Measurements from ENCODE around the gene SEC62.

SEC62 gene

DNA sequence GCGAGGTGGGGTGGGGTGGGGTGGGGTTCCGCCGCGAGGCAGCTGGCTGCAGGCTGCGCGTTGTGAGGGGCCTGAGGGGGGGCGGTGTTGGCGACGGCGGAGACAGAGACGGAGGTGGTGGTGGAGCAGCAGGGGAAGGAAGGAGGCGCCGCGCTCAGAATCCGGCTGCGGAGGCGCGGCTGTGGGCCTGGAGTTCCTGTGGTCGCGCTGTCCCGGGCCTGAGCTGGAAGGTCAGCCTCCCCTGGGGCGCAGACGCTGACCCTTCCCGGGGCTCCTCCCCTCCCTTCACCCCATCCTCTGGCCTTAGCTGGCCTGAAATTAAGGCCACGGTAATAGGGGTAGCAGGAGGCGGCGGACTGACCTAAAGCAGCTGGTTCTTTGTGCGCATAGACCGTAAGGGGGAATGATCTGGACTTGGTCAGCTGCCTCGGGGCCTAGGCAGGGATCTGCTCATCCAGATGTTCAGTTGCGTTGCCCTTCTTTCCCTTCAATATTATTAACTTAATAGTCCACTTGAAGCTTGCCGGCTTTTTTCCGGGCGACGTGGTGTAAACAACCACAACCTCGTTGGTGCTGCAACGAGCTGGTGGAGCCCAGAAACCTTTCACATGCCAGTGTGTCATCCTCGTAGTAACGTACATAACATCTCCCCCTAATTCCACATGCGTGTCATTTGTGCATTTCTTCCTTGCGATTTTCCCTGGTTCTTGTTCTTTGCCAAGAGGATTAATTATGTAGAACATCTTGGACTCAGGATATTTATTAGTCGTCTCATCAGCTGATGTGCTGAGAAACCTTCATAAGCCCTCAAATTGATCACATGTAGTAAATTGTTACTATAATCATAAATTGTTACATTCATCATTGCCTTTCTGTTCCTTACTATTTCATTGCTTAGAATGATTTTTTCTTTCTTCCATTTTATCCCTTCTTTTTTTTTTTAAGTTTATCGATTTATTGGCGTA is 626 bp downstream of the SEC62 start:
- DNase-seq (ENCODE audit: low read depth), result peak; percentile 12

DNA sequence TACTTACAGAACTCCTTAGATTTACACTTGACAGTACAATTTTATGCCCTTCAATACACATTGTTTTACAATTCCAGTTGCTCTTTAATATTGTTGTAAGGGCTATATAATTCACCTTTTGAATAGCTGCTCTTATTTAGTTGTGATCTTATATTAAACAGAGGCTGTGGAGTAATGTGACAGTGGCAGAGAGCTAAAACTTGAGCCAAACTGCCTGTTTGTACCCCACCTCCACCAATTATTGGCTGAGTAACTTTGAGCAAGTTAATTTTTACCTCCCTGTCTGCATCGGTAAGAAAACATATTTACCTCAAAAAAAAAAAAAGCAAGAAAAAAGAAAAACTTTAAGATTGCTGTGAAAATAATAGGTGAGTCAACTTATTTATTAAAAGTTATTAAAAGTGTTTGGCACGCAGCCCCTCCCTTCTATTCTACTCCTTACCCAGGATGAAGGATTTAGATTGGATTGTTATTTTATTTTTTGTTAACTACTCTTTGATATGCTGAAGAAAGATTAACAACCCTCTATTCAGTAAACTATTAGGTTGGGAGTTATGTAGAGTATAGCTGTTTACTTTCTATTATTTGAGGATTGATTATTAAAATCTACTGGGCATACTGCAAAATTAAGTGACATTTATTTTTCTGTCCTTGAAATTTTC is 1.7 kb downstream of the SEC62 start:
- no peak for DNase-seq (ENCODE audit: low read depth)

DNA sequence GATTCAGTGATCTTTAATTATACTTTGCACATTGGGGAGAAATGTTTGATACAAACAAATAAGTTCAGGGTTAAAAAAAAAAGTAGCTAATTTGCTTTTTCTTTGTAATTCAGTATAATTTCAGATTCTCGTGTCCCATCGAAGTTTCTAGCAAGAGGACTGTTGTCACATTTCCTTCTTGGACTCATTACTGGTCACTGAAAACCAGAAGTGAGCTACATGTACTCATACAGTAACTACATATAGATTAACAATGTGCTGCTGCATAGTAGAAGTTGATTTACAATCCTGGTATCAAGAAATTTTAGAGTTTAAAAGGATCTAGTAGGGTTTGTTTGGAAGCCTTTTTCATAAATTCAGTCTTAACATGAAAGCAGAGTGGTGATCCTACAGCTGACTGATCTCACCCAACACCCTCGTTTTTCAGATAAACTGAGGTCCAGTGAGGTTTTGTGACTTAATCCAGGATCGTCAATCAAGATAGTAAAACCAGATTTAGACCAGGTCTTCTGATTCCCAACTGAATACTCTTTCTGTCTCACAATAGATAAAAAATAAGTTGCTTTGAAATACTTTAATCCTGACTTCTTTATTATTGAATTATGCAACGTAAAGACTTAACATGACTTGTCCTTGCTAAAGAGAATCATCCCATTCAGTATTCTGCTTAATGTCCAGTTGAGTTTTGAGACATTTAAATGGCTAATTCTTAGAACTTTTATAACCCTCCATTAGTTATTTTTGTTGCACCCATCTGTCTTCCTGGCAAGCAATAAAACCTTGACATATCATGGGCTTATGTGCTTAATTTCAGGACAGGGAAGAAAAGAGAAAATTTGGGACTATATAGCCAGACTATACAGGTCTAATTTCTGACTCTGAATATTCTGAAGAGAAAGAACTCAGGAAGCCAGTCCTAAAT is 2.8 kb downstream of the SEC62 start:
- no peak for DNase-seq (ENCODE audit: low read depth)

DNA sequence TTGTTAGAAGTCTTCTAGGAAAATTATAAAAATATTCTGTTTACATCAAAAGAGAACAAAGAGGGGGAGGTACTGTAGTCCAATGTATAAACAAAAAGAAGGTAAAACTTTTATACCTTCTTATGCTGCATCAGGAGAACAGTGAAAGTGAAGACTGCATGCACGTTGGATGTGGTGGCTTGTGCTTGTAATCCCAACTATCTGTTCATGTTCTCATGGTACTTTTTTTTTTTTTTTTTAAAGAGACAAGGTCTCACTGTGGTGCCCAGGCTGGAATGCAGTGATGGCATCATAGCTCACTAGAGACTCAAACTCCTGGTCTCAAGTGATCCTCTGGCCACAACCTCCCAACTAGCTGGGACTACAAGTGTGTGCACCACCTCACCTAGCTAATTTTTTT is 4.2 kb downstream of the SEC62 start:
- DNase-seq (ENCODE audit: low read depth), result no peak

DNA sequence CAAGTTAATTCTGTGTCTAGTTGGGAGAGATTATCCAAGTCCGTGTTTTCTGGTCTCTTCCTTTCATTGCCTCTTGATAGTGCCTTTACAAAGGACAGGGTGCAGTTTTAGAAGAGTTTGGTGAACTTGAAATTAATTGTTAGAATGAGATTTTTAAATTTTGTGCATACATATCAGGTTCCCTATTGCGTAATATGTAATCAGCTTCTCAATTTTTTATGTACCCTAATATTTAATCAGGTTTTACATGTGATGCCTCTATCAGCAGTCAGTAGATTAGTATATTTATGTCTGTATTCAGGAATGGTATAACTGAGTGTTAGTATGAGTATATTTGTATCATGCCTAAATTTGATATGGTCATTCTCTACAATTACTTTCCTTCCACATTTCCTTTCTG is 4.9 kb downstream of the SEC62 start:
- no peak for DNase-seq (ENCODE audit: low read depth)

DNA sequence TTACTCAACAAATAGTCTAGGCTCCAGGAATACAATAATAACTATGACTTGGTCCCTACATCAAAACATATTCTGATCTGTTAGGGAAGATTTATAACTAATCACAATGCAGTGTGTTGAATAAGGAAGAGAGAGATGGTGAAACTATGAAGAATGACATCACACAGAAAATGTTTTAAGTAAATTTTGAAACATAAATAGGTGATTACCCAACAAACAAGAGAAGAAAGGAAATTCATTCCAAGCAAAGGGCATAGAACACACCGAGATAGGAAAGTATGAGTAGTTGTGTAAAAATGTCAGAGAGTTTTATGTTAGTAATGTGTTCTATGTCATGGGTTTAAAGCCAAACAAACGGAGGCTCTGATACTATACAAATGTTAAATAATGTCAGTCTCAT is 13.4 kb downstream of the SEC62 start:
- DNase-seq (ENCODE audit: low read depth), result no peak

DNA sequence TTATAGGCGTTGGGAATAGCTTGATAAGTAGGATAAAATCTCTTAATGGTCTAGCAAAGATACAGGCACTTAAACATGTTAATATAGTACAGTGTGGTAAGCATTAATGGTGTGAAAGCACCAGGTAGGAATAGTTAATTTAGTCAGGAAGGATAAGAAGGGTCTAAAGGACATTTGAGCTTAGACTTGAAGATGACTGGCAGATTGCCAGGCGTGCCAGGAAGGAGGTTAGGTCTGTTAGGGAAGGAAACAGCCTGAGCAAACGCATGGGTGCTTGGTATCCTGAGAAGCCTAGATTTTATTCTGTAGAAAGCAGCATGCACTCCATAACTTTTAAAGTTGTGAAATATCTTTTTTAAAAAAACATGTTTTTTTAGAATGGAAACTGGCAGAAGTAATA is 17.7 kb downstream of the SEC62 start:
- no peak for DNase-seq (ENCODE audit: low read depth)

DNA sequence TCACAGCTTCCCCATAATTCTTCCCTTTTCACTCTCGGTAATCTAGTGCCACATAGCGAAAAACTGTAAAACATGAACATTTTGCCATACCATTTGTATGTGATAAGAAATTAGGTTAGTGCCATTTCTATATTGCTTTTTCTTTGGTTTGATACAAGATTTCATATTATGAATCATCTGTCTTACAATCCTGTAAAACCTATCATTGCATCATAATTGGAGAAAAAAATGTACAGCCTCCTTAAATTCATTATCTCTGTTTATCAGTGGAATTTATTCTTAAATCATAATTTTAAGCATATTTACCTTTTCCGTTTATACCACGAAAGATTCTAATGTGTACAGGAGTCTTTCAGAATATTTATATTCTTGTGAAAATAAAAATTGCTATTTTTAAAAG is 23.8 kb downstream of the SEC62 start:
- DNase-seq (ENCODE audit: low read depth), result no peak

DNA sequence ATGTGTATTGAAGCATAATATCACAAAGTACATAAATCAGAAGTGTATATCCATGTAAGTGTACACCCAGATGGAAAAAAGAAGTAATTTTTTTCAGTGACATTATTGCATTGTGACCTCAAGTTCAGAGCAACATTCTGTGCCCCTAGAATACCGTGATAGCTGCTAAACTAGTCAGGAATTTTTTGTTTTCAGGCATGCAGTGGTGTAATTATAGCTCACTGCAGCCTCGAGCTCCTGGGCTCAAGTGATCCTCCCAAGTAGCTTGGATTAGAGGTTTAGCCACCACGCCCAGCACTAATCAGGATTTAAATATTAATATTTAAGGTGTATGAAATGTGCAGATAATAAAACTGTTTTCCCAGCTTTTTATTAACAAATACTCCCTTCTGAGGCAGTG is 25.5 kb downstream of the SEC62 start:
- DNase-seq (ENCODE audit: low read depth), result no peak

DNA sequence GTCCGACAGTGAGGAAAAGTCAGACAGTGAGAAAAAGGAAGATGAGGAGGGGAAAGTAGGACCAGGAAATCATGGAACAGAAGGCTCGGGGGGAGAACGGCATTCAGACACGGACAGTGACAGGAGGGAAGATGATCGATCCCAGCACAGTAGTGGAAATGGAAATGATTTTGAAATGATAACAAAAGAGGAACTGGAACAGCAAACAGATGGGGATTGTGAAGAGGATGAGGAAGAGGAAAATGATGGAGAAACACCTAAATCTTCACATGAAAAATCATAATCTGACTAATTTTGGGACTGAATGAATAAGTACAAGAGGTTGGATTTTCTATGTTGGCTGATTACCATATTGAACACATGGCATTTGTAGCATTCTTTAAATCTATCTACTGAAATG is 26.2 kb downstream of the SEC62 start:
- no peak for DNase-seq (ENCODE audit: low read depth)

DNA sequence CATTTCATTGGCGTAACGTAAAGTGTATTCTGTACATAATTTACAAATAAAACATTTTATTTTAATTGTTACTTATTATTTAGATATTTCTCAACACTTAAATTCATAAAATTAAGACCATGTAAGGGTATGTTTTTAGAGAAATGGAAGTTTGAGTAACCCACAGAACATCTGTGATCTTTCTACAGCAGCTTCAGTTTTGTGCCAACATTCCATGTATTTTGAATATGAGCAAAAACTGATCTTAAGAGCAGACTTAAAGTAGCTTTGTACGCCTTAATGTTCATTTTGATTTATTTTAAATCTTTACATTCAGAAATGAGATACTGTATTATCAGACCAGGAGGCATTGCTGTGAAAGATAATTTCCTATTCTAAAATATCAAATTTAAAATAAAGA is 27.2 kb downstream of the SEC62 start:
- DNase-seq (ENCODE audit: low read depth), result no peak

DNA sequence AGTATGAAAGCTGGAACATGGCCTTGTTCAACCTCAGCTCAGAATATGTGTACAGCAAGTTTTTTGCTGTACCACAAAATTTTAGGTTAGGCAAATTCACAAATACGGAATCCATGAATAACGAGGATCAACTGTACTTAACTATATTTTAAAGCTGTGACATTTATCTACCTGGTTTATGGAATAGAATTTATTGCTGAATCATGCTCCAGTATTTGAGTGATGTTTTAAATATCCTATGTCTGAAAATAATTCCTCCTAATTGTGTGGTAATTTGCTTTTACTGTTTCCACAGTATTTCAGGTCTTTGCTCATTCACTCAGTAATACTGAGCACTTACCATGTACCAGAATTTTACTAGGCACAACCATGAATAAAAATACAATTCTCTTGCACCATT is 29.5 kb downstream of the SEC62 start:
- no peak for DNase-seq (ENCODE audit: low read depth)

DNA sequence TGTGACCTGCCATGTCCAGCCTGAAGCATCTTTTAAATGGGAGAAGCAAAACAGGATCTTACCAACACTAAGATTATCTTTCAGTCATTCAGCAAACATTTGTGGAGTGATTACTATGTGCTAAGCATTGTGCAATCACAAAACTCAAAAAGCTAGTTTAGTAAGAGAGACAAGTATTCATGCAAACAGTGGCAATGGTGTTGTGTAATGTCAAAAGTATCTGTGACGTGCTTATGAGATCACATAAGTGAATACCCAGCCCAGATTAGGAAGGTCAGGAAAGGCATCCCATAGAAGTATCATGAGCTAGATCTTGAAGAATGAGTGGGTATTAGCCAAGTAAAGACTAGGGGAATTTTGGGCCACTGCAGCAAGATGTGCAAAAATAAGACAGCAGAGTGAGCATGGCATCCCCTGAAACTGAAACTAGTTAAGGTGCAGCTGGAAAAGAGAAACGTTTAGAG is 32.1 kb downstream of the SEC62 start:
- peak; percentile 60 for DNase-seq (ENCODE audit: low read depth)

DNA sequence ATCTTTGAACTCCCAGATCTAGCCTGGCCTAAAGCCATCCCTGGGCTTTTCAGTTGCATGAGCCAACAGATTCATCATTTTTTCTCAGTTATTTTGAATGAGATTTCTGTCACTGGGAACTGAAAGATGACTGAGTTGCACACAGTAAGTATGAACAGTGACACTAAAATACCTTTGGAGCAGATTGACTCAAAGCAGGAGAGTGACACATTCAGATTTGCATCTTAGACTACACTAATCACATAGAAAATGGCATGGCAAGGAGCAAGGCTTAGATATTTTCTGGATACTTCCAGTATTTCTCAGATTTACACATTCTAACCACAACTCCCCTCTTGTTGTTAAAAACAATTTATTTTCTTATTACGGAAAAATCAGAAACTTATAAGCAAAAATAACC is 32.8 kb downstream of the SEC62 start:
- no peak for DNase-seq (ENCODE audit: low read depth)

DNA sequence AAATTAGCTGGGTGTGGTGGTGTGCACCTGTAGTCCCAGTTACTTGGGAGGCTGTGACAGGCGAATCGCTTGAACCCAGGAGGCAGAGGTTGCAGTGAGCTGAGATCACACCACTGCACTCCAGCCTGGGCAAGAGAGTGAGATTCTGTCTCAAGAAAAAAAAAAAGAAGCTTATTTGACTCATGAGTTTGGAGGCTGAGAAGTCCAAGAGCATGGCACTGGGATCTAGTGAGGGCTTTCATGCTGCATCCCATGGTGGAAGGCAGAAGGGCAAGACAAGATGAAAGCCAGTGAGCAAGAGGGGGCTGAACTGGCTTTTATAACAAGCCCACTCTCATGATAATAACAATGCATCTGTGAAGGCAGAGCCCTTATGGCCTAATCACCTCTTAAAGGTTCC is 33.4 kb downstream of the SEC62 start:
- DNase-seq (ENCODE audit: low read depth), result no peak

DNA sequence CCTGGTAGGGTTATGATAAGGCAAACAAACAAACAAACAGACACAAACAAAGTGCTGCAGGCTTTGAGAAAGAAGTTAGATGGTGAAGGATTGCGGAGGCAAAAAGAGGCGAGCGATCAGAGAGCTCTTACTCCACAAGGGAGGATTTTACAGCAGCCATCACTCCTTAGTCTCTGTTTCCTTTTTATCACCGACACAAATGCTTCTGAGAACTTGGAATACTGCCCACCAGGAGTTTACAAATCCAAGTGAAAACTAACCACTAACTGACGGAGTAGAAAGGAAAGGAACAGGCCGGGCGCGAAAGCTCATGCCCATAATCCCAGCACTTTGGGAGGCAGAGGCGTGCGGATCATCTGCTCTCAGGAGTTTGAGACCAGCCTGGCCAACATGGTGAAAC is 35.6 kb downstream of the SEC62 start:
- DNase-seq (ENCODE audit: low read depth), result no peak

DNA sequence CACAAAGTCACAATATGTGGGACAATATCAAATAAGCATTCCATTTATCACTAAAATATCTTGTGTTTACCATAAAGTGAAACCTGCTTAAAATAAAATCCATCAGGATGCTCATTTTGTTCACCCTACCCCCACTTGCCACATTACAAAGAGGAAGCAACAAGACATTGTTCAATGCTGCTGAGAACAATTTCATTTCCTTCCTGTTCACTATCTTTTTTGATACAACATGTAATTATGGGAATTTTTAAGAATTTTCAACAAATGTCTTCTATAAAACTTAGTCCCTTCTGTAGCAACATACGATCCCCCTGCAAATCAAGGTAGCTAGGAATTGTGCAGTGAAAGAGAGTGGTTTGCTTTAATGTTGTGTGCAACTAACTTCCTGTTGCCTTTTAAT is 36.3 kb downstream of the SEC62 start:
- no peak for DNase-seq (ENCODE audit: low read depth)

DNA sequence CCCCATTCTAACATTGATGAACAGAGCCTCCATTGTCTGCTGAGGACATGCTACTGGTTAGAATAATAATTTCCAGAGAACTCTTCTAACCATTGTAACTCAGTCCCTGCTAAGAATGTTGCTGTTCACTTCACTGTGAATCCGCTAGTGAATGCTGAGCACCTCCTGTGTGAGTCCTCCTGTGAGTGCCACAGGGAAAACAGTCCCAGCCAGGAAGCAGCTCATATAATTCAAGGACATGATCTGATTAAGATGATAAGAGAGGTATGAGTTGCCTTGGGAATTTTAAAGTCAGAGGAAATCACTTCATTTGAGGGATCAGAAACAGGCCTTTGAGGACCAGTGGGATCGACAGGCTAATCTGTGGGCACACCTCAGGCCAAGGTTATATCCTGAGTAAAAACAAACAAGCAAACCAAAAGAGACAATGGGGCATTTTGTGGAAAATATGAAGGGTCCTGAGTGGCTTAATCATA is 37.3 kb downstream of the SEC62 start:
- DNase-seq (ENCODE audit: low read depth), result no peak

DNA sequence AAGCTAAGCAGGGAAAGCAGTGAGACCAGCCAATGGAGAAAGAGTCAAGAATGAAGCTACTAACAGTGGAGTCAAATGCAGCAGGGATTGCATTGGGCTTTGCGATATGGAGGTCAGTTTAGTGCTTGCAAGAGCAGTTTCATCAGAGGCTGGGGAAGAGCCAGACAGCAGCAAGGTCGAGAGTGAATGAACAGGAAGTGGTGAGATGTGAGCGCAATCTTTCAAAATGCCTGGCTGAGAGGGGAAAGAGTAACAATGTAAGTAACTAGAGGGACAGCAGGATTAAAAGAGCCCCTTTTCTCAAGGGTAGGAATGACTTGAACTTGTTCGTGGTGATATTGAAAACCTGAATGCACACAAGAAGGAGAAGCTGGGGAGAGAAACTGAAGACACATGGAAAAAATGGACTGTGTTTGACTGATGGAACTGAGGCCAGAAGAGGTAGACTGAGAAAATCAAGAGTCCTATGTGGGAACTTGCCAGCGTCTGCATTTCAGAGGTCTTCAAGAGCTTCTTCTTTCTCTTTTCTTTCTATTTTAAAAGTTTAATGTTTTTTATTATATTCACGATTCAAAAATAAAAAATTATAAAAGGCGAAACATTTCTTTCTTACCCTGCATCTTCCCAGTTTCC is 40.5 kb downstream of the SEC62 start:
- DNase-seq (ENCODE audit: low read depth), result peak; percentile 29

DNA sequence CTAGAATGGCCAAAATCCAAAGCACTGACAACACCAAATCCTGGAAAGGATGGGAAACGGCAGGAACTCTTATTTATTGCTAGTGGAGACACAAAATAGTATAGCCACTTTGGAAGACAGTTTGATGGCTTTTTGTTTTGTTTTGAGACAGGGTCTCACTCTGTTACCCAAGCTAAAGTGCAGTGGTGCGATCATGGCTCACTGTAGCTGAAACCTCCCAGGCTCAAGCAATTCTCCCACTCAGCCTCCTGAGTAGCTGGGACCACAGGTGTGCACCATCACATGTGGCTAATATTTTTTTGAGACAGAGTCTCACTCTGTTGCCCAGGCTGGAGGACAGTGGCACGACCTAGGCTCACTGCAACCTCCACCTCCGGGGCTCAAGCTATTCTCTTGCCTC is 43.9 kb downstream of the SEC62 start:
- no peak for DNase-seq (ENCODE audit: low read depth)

DNA sequence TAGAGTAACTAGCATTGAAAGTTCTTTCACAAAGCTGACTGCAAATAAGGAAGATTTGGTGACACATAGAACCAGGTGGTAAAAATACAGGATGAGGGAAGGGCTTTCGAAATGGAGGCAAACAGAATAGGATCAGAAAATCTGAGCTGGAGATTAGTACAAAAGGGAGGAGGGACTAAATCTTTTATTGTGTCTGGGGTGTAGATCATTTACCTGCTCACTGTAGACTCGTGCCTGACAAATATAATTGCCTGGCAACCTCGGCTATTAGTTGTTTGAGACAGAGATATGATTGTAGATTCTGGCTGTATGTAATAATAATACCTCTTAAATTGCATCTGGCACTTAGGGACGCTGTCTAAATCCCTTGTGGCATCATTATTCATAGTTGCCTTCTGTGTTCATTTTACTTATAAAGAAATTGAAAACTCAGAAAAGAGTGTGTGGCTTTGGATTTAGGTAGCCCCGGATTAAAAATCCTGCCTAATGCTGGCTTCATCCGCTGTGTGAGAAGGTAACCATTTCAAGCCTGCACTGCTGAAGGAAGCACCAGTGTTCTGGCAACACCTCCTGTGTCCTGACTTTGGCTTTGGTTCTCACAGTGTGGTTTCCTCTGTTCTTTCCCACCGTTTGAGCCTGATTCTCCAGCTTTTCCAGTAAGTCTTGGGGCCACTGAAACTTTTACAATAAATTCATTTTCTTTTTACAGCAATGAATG is 46.2 kb downstream of the SEC62 start:
- no peak for DNase-seq (ENCODE audit: low read depth)

Measured in fibroblast of the conjunctiva (primary cell).